ENCODE measurements around the gene SLC36A4.
"Not testable (repeated sequence)": the region's sequence is repeated elsewhere in the genome, so short reads cannot be mapped to it uniquely, and the experiment has no call there.

SLC36A4 gene

GRCh38 chr11:93117565-93117964 is 80.2 kb downstream of the SLC36A4 start:
- DNase-seq = no peak

- DNase-seq = no peak
These were observed 81.0 kb downstream of the SLC36A4 start for GRCh38 chr11:93116641-93117441.

- no peak for DNase-seq
These were observed 83.5 kb downstream of the SLC36A4 start for GRCh38 chr11:93114304-93114703.

- no peak for DNase-seq
These were observed 84.0 kb downstream of the SLC36A4 start for GRCh38 chr11:93113824-93114223.

- not testable (repeated sequence) for DNase-seq
These were observed 86.6 kb downstream of the SLC36A4 start for GRCh38 chr11:93111147-93111546.

- DNase-seq = no peak
These were observed 97.6 kb downstream of the SLC36A4 start for GRCh38 chr11:93100211-93100610.

GRCh38 chr11:93099806-93100205 is 98.0 kb downstream of the SLC36A4 start:
- no peak for DNase-seq

Data from CD4-positive, alpha-beta T cell treated with Interleukin-17A for 1 hour (primary cell).